ENCODE data around the gene FARS2.

Gene FARS2

GRCh38 chr6:5303682-5304081 lies 42.4 kb downstream of the FARS2 start (continued):
- TF ChIP-seq, protein P1, sequence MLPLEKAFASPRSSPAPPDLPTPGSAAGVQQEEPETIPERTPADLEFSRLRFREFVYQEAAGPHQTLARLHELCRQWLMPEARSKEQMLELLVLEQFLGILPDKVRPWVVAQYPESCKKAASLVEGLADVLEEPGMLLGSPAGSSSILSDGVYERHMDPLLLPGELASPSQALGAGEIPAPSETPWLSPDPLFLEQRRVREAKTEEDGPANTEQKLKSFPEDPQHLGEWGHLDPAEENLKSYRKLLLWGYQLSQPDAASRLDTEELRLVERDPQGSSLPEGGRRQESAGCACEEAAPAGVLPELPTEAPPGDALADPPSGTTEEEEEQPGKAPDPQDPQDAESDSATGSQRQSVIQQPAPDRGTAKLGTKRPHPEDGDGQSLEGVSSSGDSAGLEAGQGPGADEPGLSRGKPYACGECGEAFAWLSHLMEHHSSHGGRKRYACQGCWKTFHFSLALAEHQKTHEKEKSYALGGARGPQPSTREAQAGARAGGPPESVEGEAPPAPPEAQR (tag by site-specific recombination; IDR thresholded peaks at IDR 0.05): no peak
- no peak for TF ChIP-seq INSM2 (tag by site-specific recombination; IDR thresholded peaks at IDR 0.05)
- no peak for TF ChIP-seq ZNF548 (tag by site-specific recombination; IDR thresholded peaks at IDR 0.05)

GRCh38 chr6:5305968-5306626 lies 44.8 kb downstream of the FARS2 start:
- CTCF ChIA-PET: interaction anchor here (0.7 to 5.1 kb wide), 7 partner anchors 13 to 665 kb away, joined by 3 to 30 read pairs (median 4); partner anchors contain the start of genes FARS2 and LYRM4
- H3K4me3 ChIP-seq (ENCODE audit: low read depth, low read length): no peak overlapping the region
- no peaks in the 10 kb centered on the region for H3K9me3 ChIP-seq (ENCODE audit: control insufficient read depth, insufficient read depth, low read depth, low read length)
- POLR2A ChIA-PET: no interaction called here
- no peaks in the 10 kb centered on the region for H3K36me3 ChIP-seq (ENCODE audit: control insufficient read depth in 2 of 2, insufficient read depth in 1 of 2, low read length in 2 of 2)
- H3K27ac ChIP-seq (ENCODE audit: extremely low read depth, low read depth, low read length): no peak overlapping the region
- peaks cover 22% of the 10 kb centered on the region for H3K4me1 ChIP-seq (ENCODE audit: control insufficient read depth, insufficient read depth, low read length)
- TF ChIP-seq TRIM28 (IDR thresholded peaks at IDR 0.05; ENCODE audit: borderline replicate concordance, low read length): no peak; the same call in 1 of the 2 replicates
- peak; percentile 19; the same call in 1 of the 2 replicates for TF ChIP-seq ZNF335 (tag by site-specific recombination; conservative IDR thresholded peaks at IDR 0.05)
- no peak for TF ChIP-seq ZNF2 (tag by site-specific recombination; IDR thresholded peaks at IDR 0.05)
- peak; percentile 50; the same call in 1 of the 2 replicates for TF ChIP-seq ZNF843 (tag by site-specific recombination; IDR thresholded peaks at IDR 0.05)
- TF ChIP-seq OSR2 (tag by site-specific recombination; IDR thresholded peaks at IDR 0.05): peak; percentile 71
- no peak for TF ChIP-seq ZNF416 (tag by site-specific recombination; IDR thresholded peaks at IDR 0.05)
- TF ChIP-seq ZNF792 (tag by site-specific recombination; IDR thresholded peaks at IDR 0.05): no peak
- no peak for TF ChIP-seq ZNF184 (tag by site-specific recombination; IDR thresholded peaks at IDR 0.05)
- TF ChIP-seq, protein P2, sequence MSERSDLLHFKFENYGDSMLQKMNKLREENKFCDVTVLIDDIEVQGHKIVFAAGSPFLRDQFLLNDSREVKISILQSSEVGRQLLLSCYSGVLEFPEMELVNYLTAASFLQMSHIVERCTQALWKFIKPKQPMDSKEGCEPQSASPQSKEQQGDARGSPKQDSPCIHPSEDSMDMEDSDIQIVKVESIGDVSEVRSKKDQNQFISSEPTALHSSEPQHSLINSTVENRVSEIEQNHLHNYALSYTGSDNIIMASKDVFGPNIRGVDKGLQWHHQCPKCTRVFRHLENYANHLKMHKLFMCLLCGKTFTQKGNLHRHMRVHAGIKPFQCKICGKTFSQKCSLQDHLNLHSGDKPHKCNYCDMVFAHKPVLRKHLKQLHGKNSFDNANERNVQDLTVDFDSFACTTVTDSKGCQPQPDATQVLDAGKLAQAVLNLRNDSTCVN (tag by site-specific recombination; optimal IDR thresholded peaks at IDR 0.05): no peak
- TF ChIP-seq HOXD13 (CRISPR knock-in tag; IDR thresholded peaks at IDR 0.05; ENCODE audit: borderline replicate concordance): no peak
- no peak for TF ChIP-seq TCF7L2 (IDR thresholded peaks at IDR 0.05; ENCODE audit: borderline replicate concordance, low read depth, low read length)
- TF ChIP-seq ZNF155 (tag by site-specific recombination; IDR thresholded peaks at IDR 0.05): no peak
- TF ChIP-seq RBAK (tag by site-specific recombination; IDR thresholded peaks at IDR 0.05): no peak
- TF ChIP-seq OVOL3 (tag by site-specific recombination; IDR thresholded peaks at IDR 0.05): peak; percentile 43; the same call in 1 of the 2 replicates
- peak; percentile 79 for TF ChIP-seq PRDM4 (tag by site-specific recombination; IDR thresholded peaks at IDR 0.05)
- peak; percentile 77 for TF ChIP-seq PRDM6 (tag by site-specific recombination; IDR thresholded peaks at IDR 0.05)
- TF ChIP-seq FEZF1 (tag by site-specific recombination; IDR thresholded peaks at IDR 0.05): peak; percentile 95
- TF ChIP-seq ZNF558 (tag by site-specific recombination; IDR thresholded peaks at IDR 0.05): no peak
- no peak for TF ChIP-seq ZNF664 (tag by site-specific recombination; IDR thresholded peaks at IDR 0.05)
- TF ChIP-seq ZFP37 (tag by site-specific recombination; IDR thresholded peaks at IDR 0.05): peak; percentile 98
- TF ChIP-seq ZNF548 (tag by site-specific recombination; IDR thresholded peaks at IDR 0.05): no peak
- TF ChIP-seq, protein P3, sequence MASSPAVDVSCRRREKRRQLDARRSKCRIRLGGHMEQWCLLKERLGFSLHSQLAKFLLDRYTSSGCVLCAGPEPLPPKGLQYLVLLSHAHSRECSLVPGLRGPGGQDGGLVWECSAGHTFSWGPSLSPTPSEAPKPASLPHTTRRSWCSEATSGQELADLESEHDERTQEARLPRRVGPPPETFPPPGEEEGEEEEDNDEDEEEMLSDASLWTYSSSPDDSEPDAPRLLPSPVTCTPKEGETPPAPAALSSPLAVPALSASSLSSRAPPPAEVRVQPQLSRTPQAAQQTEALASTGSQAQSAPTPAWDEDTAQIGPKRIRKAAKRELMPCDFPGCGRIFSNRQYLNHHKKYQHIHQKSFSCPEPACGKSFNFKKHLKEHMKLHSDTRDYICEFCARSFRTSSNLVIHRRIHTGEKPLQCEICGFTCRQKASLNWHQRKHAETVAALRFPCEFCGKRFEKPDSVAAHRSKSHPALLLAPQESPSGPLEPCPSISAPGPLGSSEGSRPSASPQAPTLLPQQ (tag by site-specific recombination; IDR thresholded peaks at IDR 0.05): peak; percentile 21; the same call in 1 of the 2 replicates
- 0 out of 2 replicates have a peak, but pooled peaks have one; percentile 3 for TF ChIP-seq ATF2 (tag by site-specific recombination; IDR thresholded peaks at IDR 0.05; ENCODE audit: low read depth)
